ENCODE results near the gene BCL2. TPM values are rescaled to one million over a fixed set of nuclear protein-coding genes. Genes with fewer than 3 reads are reported as not detected.

The BCL2 gene
- total RNA-seq, 4 donors from 2014 or later: 16.2 to 54.5 (median 20.7) TPM

GRCh38 chr18:63090334-63090733 lies 229.2 kb downstream of the BCL2 start:
- Histone ChIP-seq H3K27me3 (no peaks in the 10 kb centered on the region), H3K36me3 (no peaks in the 10 kb centered on the region), H3K4me3 (no peak overlapping the region), H3K4me1 (no peaks in the 10 kb centered on the region), H3K27ac (no peak overlapping the region), H3K9me3 (no peaks in the 10 kb centered on the region)
- DNase-seq: no peak
- TF ChIP-seq POLR2A (IDR thresholded peaks at IDR 0.05) (no peak), CTCF (IDR thresholded peaks at IDR 0.05) (no peak)

GRCh38 chr18:63089041-63089440 lies 230.5 kb downstream of the BCL2 start:
- TF ChIP-seq CTCF (IDR thresholded peaks at IDR 0.05) (no peak), POLR2A (IDR thresholded peaks at IDR 0.05) (no peak)
- Histone ChIP-seq H3K27me3 (no peaks in the 10 kb centered on the region), H3K4me1 (no peaks in the 10 kb centered on the region), H3K4me3 (no peak overlapping the region), H3K36me3 (no peaks in the 10 kb centered on the region), H3K27ac (no peak overlapping the region), H3K9me3 (no peaks in the 10 kb centered on the region)
- no peak for DNase-seq

- no peak overlapping the region for H3K4me3 ChIP-seq
- no peak for DNase-seq
- H3K4me1 ChIP-seq: no peaks in the 10 kb centered on the region
- no peak overlapping the region for H3K27ac ChIP-seq
- TF ChIP-seq CTCF (IDR thresholded peaks at IDR 0.05) (no peak), POLR2A (IDR thresholded peaks at IDR 0.05) (no peak)
- no peaks in the 10 kb centered on the region for H3K36me3 ChIP-seq
- no peaks in the 10 kb centered on the region for H3K9me3 ChIP-seq
- H3K27me3 ChIP-seq: no peaks in the 10 kb centered on the region
Observed at GRCh38 chr18:63088262-63088661, 231.3 kb downstream of the BCL2 start.

GRCh38 chr18:63087421-63088230 lies 231.9 kb downstream of the BCL2 start:
- H3K27ac ChIP-seq: no peak overlapping the region
- H3K36me3 ChIP-seq: no peaks in the 10 kb centered on the region
- TF ChIP-seq CTCF (IDR thresholded peaks at IDR 0.05): no peak
- no peak for TF ChIP-seq POLR2A (IDR thresholded peaks at IDR 0.05)
- no peaks in the 10 kb centered on the region for H3K4me1 ChIP-seq
- H3K27me3 ChIP-seq: no peaks in the 10 kb centered on the region
- no peaks in the 10 kb centered on the region for H3K9me3 ChIP-seq
- no peak for DNase-seq
- no peak overlapping the region for H3K4me3 ChIP-seq

- Histone ChIP-seq H3K4me1 (no peaks in the 10 kb centered on the region), H3K27me3 (no peaks in the 10 kb centered on the region), H3K9me3 (no peaks in the 10 kb centered on the region), H3K36me3 (no peaks in the 10 kb centered on the region), H3K4me3 (no peak overlapping the region), H3K27ac (no peak overlapping the region)
- TF ChIP-seq CTCF (IDR thresholded peaks at IDR 0.05) (no peak), POLR2A (IDR thresholded peaks at IDR 0.05) (no peak)
- DNase-seq: no peak
Observed at GRCh38 chr18:63085611-63086010, 234.0 kb downstream of the BCL2 start.

Data from Peyer's patch (tissue), 4 donors.